K562 (cell line): ENCODE measurements around the gene BAIAP2L2. TPM values are rescaled to one million over a fixed set of nuclear protein-coding genes. Genes with fewer than 3 reads are reported as not detected.

Source experiments
- ATAC-seq: fragments of 200-7000 bp; cut with Tn5 transposase; 3 replicates; pipeline ENCODE4 v1.9.1; 2020; ENCODE audit warnings: moderate library complexity
- BruUV-seq: library from RNA; stranded (reverse); fragments of 400-500 nt; replicated peaks from 2 replicates; lab custom pipeline; 2021; lab: Mats Ljungman, UMichigan
- CTCF ChIA-PET: fragments of 300-600 bp; formaldehyde crosslinking; extraction: SDS; loops from one replicate; lab custom pipeline; 2021; ENCODE audit warnings: low intra/inter-chr PET ratio; lab: Yijun Ruan, JAX
- POLR2A ChIA-PET: fragments of 300-600, 350-650 bp; sonication (Branson Sonifier 250); formaldehyde crosslinking; extraction: SDS; loops from one replicate; lab custom pipeline; 2021; ENCODE audit warnings: antibody characterized with exemption, inconsistent platforms; lab: Yijun Ruan, JAX
- DNase-seq, 4 experiments: peaks; one replicate each; pipeline versions ENCODE4 v3.0.0 to v3.0.0-alpha.2; 2011 to 2018; ENCODE audit warnings: low spot score in 3 of 4, mixed read lengths in 3 of 4; ENCODE audit errors: extremely low read depth in 1 of 4
- FAIRE-seq: peaks from 2 replicates; lab custom pipeline; 2011; peaks lifted over from hg19 to GRCh38; lab: Jason Lieb, UNC
- H2AFZ ChIP-seq: 2 replicates; pipeline ENCODE4 v1.6.0; 2011; ENCODE audit warnings: low read depth, low read length, control low read depth, inconsistent platforms
- H3K27ac ChIP-seq: fragments of 200-600 bp; 3 replicates; pipeline ENCODE4 v1.8.0; 2011; ENCODE audit warnings: low read depth, mild to moderate bottlenecking, control low read depth, inconsistent platforms, low read length, moderate library complexity, mixed read lengths; ENCODE audit errors: extremely low read depth
- H3K27me3 ChIP-seq, 2 experiments: fragments of 300-600 bp in 1 of 2; 2 replicates in 1 of 2; 3 replicates in 1 of 2; pipeline versions ENCODE4 v1.6.0 to v1.8.0; 2011; ENCODE audit warnings: inconsistent platforms in 2 of 2, low read length in 2 of 2, mild to moderate bottlenecking in 1 of 2, mixed read lengths in 1 of 2, moderate library complexity in 1 of 2; ENCODE audit not compliant: control insufficient read depth in 2 of 2, insufficient read depth in 2 of 2
- H3K36me3 ChIP-seq: fragments of 300-600 bp; 3 replicates; pipeline ENCODE4 v1.8.0; 2011; ENCODE audit warnings: mild to moderate bottlenecking, low read length, inconsistent platforms; ENCODE audit not compliant: control insufficient read depth, insufficient read depth
- H3K4me1 ChIP-seq, 2 experiments: fragments of 200-600 bp in 1 of 2; replicated peaks in 1 of 2; 2 replicates in 1 of 2; 3 replicates in 1 of 2; pipeline versions ENCODE4 v1.5.1 to v1.8.0; 2011; ENCODE audit warnings: inconsistent platforms in 2 of 2, low read length in 2 of 2, mild to moderate bottlenecking in 1 of 2, mixed read lengths in 1 of 2, moderate library complexity in 1 of 2; ENCODE audit not compliant: control insufficient read depth in 2 of 2, insufficient read depth in 2 of 2
- H3K4me2 ChIP-seq: 2 replicates; pipeline ENCODE4 v1.6.1; 2011; ENCODE audit warnings: low read length, control low read depth, inconsistent platforms, mixed read lengths; ENCODE audit not compliant: insufficient read depth
- H3K4me3 ChIP-seq: fragments of 200-600 bp; sonication (generic), shearing (Covaris generic); 2 replicates; pipeline ENCODE4 v1.5.1; 2016; ENCODE audit warnings: control low read depth, inconsistent platforms
- H3K79me2 ChIP-seq: fragments of 200-600 bp; 3 replicates; pipeline ENCODE4 v1.8.0; 2011; ENCODE audit warnings: low read length, inconsistent platforms; ENCODE audit not compliant: control insufficient read depth, insufficient read depth
- H3K9ac ChIP-seq, 2 experiments: 2 replicates each; pipeline versions ENCODE4 v1.6.0 to v1.6.1; 2011; ENCODE audit warnings: low read depth in 2 of 2, low read length in 2 of 2, control low read depth in 1 of 2, inconsistent platforms in 1 of 2, mild to moderate bottlenecking in 1 of 2, mixed read lengths in 1 of 2; ENCODE audit not compliant: insufficient read depth in 1 of 2
- H3K9me1 ChIP-seq: one replicate; pipeline ENCODE4 v1.6.0; 2011; ENCODE audit warnings: inconsistent platforms, mild to moderate bottlenecking, low read length, moderate library complexity; ENCODE audit not compliant: control insufficient read depth, insufficient read depth
- H3K9me3 ChIP-seq: replicated peaks from 2 replicates; pipeline ENCODE4 v1.5.1; 2011; ENCODE audit warnings: low read depth, low read length, inconsistent platforms; ENCODE audit not compliant: control insufficient read depth, insufficient read depth
- H4K20me1 ChIP-seq: replicated peaks from 2 replicates; pipeline ENCODE4 v1.6.1; 2011; ENCODE audit warnings: low read length, inconsistent platforms, mixed read lengths; ENCODE audit not compliant: control insufficient read depth, insufficient read depth
- CCAR2 ChIP-seq: fragments of 200-400 bp; formaldehyde crosslinking; IDR thresholded peaks from 2 replicates; pipeline ENCODE4 v1.6.1; 2017; ENCODE audit warnings: mild to moderate bottlenecking, low read depth, low read length
- RAD21 ChIP-seq, 2 experiments: fragments of 250-450 bp in 1 of 2; fragments of 450-650 bp in 1 of 2; sonication (Bioruptor Pico) in 1 of 2; formaldehyde crosslinking in 1 of 2; IDR thresholded peaks in 1 of 2; conservative IDR thresholded peaks in 1 of 2; 2 replicates each; pipeline versions ENCODE4 v1.4.0 to v1.8.0; 2020 to 2022; ENCODE audit warnings: mild to moderate bottlenecking in 2 of 2, moderate library complexity in 1 of 2
- ZBTB17 ChIP-seq: fragments of 450-650 bp; formaldehyde crosslinking; IDR thresholded peaks from 2 replicates; pipeline ENCODE4 v1.4.0; 2020; ENCODE audit warnings: mild to moderate bottlenecking
- ZNF77 ChIP-seq: fragments of 250-450 bp; sonication (Bioruptor Pico); IDR thresholded peaks from 2 replicates; pipeline ENCODE4 v1.5.0; 2020
- WGBS: fragments of 100-300 bp; shearing (Covaris generic); methylation state at CpG from one replicate; pipeline ENCODE4 v1.1.6; 2016; ENCODE audit warnings: low coverage, mixed read lengths; ENCODE audit not compliant: insufficient coverage; ENCODE audit errors: missing lambda C conversion rate; 5-methylcytosine and 5-hydroxymethylcytosine counted together
- in situ Hi-C: fragments of 300-500 bp; cut with MboI; formaldehyde crosslinking; loops from 4 replicates; pipeline ENCODE4 v1.15.0; 2018; ENCODE audit warnings: inconsistent platforms, mixed read lengths
- intact Hi-C: fragments of 100-400 bp; cut with micrococcal nuclease; formaldehyde crosslinking; loops from 2 replicates; pipeline ENCODE4 v1.14.2; 2022
- polyA plus RNA-seq, 8 experiments: library from polyadenylated mRNA; depleted of rRNA in 4 of 8; stranded (reverse) in 5 of 8; unstranded in 3 of 8; fragments of >200 nt; fragmentation: Nextera tagmentation in 2 of 8; fragmentation: Illumina TruSeq in 1 of 8; extraction: Ambion mirVana in 2 of 8; extraction: Trizol in 1 of 8; gene quantifications; 2 replicates each; pipeline versions ENCODE4 v1.2.1 to v1.2.3, GENCODE V29; 2011 to 2014; ENCODE audit warnings: inconsistent platforms in 1 of 8, missing spikeins in 1 of 8
- total RNA-seq, 7 experiments: library from RNA; depleted of rRNA in 6 of 7; stranded (reverse); fragments of >200 nt in 6 of 7; fragmentation: Illumina TruSeq in 2 of 7; extraction: Trizol in 2 of 7; gene quantifications; 2 replicates each; pipeline versions ENCODE4 v1.2.1 to v1.2.3, GENCODE V29; 2011 to 2021; ENCODE audit warnings: low replicate concordance in 1 of 7
- TF ChIP-seq, protein P1 (sequence below), 3 experiments: IDR thresholded peaks in 2 of 3; conservative IDR thresholded peaks in 1 of 3; 2 replicates each; pipeline ENCODE4 v1.5.1; 2011 to 2012; ENCODE audit warnings: low read length in 3 of 3, mild to moderate bottlenecking in 3 of 3, control low read depth in 2 of 3, improper control_type of control experiment in 1 of 3, inconsistent platforms in 1 of 3, low read depth in 1 of 3, mixed read lengths in 1 of 3, moderate library complexity in 1 of 3; ENCODE audit not compliant: insufficient read depth in 2 of 3

Gene BAIAP2L2
- total and polyA plus RNA-seq, 9 of the 15 experiments (the other 6 are each of a cell fraction or from before 2014, with no cell fraction given) = 0.04 to 0.22 (median 0.07) TPM; not detected in 4

DNA sequence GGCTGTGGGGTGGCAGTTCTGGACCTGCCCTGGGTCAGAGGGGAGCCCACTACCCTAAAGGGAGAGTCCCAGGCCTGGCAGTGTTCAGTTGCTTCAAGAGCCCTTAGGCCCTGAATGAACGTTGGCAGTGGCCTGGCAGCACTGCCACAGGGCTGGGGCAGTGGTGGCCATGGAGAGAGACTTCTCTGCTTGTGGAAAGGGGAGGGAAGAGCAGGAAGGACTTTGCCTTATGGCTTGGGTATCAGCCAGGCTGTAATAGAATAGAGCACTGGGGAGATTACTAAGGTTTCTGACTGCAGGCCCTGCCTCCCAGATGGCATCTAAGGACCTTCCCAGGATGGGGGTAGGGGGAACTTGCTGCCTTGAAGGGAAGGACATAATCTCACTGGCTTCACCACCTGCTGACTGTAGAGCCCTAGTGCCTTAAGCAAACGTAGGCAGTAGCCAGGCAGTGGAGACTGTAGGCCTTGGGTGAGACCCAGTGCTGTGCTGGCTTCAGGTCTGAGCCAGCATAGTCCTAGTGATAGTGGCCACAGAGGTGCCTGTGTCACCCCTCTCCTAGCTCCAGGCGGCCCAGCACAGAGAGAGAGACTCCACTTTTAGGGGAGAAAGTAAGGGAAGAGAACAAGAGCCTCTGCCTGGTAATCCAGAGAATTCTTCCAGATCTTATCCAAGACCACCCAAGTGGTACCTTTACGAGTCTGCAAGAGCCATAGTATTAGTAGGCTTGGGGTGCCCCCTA lies 43.5 kb upstream of the BAIAP2L2 start:
- ChIA-PET POLR2A (interaction anchor here (0.9 to 1.7 kb wide), 2 partner anchors 10 to 26 kb away, joined by 3 to 8 read pairs; no protein-coding TSS in a partner anchor), CTCF (interaction anchor here (0.9 kb wide), 1 partner anchor 102 kb away, joined by 3 read pairs; no protein-coding TSS in a partner anchor)
- BruUV-seq = no TSS peak
- in situ Hi-C loops = no loop called here
- DNase-seq (no peak), FAIRE-seq (no peak), ATAC-seq (0 out of 3 replicates have a peak, but pooled peaks have one; percentile 27)
- Histone ChIP-seq H3K9me1 (no peaks in the 10 kb centered on the region), H3K9ac (peak overlapping the region in 1 of 2 experiments; percentile 64; a peak in 1 of 4 replicates), H4K20me1 (no peaks in the 10 kb centered on the region), H3K27me3 (no peaks in the 10 kb centered on the region), H3K4me2 (no peak overlapping the region), H3K4me3 (no peak overlapping the region), H3K9me3 (no peaks in the 10 kb centered on the region), H2AFZ (no peak overlapping the region), H3K79me2 (no peaks in the 10 kb centered on the region), H3K4me1 (peaks cover 0 to 7% of the 10 kb centered on the region in 2 experiments; a peak in 4 of 5 replicates), H3K27ac (no peak overlapping the region)
- intact Hi-C loops = loop anchor here (2.0 kb wide), 1 partner anchor 101 kb away; no protein-coding TSS in a partner anchor
- WGBS = 37% methylated on average over 4 of the region's 4 CpGs
- TF ChIP-seq CCAR2 (no peak), ZBTB17 (CRISPR knock-in tag) (no peak), ZNF77 (CRISPR knock-in tag) (no peak), RAD21 (CRISPR knock-in tag; conservative IDR thresholded peaks at IDR 0.05 in 1 of 2, IDR thresholded peaks at IDR 0.05 in 1 of 2) (peak; percentile 46 to 62)
- TF ChIP-seq, protein P1, sequence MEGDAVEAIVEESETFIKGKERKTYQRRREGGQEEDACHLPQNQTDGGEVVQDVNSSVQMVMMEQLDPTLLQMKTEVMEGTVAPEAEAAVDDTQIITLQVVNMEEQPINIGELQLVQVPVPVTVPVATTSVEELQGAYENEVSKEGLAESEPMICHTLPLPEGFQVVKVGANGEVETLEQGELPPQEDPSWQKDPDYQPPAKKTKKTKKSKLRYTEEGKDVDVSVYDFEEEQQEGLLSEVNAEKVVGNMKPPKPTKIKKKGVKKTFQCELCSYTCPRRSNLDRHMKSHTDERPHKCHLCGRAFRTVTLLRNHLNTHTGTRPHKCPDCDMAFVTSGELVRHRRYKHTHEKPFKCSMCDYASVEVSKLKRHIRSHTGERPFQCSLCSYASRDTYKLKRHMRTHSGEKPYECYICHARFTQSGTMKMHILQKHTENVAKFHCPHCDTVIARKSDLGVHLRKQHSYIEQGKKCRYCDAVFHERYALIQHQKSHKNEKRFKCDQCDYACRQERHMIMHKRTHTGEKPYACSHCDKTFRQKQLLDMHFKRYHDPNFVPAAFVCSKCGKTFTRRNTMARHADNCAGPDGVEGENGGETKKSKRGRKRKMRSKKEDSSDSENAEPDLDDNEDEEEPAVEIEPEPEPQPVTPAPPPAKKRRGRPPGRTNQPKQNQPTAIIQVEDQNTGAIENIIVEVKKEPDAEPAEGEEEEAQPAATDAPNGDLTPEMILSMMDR (IDR thresholded peaks at IDR 0.05 in 2 of 3, conservative IDR thresholded peaks at IDR 0.05 in 1 of 3; ENCODE audit: insufficient read depth in 2 of 3, low read depth in 1 of 3, low read length in 3 of 3) = peak in 2 of 3 experiments; percentile 25 to 42; a peak in 3 of 6 replicates
- TF ChIP-seq, all 486 proteins: peak for 2
- no peaks in the 10 kb centered on the region for H3K36me3 ChIP-seq
